AG04450 (cell line): ENCODE measurements around the gene C1QTNF8. TPM values are rescaled to one million over a fixed set of nuclear protein-coding genes. Genes with fewer than 3 reads are reported as not detected.

Source experiments
- CTCF ChIA-PET: fragments of 300-600, 350-600 bp; formaldehyde crosslinking; extraction: SDS; loops from one replicate; lab custom pipeline; 2022; ENCODE audit warnings: antibody characterized with exemption, inconsistent platforms; lab: Charles Lee
- POLR2A ChIA-PET: fragments of 350-600 bp; formaldehyde crosslinking; extraction: SDS; loops from one replicate; lab custom pipeline; 2021; ENCODE audit warnings: antibody characterized with exemption, inconsistent platforms; lab: Yijun Ruan, JAX
- DNase-seq: peaks from one replicate; pipeline ENCODE4 v3.0.0-alpha.2; 2011; ENCODE audit warnings: low read depth, low spot score
- H3K27ac ChIP-seq: one replicate; pipeline ENCODE4 v1.5.1; 2012; ENCODE audit warnings: low read depth, low read length, control low read depth
- H3K27me3 ChIP-seq: one replicate; pipeline ENCODE4 v1.6.0; 2012; ENCODE audit warnings: low read length; ENCODE audit not compliant: control insufficient read depth, insufficient read depth
- H3K4me3 ChIP-seq: 2 replicates; pipeline ENCODE4 v1.5.1; 2011; ENCODE audit warnings: mild to moderate bottlenecking, low read depth, low read length, control low read depth
- H3K9me3 ChIP-seq: 2 replicates; pipeline ENCODE4 v1.5.1; 2012; ENCODE audit warnings: low read length; ENCODE audit not compliant: control insufficient read depth, insufficient read depth
- polyA plus RNA-seq: library from polyadenylated mRNA; depleted of rRNA; stranded (reverse); fragments of >200 nt; gene quantifications from 2 replicates; pipeline ENCODE4 v1.2.3, GENCODE V29; 2011
- TF ChIP-seq, protein P1 (sequence below): IDR thresholded peaks from 2 replicates; pipeline ENCODE4 v1.5.1; 2011; ENCODE audit warnings: low read depth, low read length, control low read depth, inconsistent platforms

Gene C1QTNF8
- polyA plus RNA-seq, 1 experiment, result not detected

DNA sequence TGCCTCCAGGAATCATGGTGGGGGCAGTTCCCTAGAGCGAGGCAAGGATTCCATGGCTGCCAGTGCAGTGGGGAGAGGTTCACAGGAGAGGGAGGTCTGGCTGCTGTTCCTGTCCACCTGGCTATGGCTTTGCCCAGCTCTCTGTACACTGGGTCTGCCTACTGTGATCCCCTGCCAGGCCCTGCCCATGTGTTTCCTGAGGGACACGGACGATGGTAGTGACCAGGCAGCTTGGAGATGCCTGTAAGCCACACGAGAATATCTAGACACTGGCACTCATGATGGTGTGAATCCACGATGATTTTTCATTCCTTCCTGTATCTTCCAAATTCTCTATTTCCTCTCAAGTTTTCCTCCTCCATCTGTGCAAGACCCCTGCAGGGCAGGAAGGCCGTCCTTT is 11.1 kb downstream of the C1QTNF8 start:
- TF ChIP-seq, protein P1, sequence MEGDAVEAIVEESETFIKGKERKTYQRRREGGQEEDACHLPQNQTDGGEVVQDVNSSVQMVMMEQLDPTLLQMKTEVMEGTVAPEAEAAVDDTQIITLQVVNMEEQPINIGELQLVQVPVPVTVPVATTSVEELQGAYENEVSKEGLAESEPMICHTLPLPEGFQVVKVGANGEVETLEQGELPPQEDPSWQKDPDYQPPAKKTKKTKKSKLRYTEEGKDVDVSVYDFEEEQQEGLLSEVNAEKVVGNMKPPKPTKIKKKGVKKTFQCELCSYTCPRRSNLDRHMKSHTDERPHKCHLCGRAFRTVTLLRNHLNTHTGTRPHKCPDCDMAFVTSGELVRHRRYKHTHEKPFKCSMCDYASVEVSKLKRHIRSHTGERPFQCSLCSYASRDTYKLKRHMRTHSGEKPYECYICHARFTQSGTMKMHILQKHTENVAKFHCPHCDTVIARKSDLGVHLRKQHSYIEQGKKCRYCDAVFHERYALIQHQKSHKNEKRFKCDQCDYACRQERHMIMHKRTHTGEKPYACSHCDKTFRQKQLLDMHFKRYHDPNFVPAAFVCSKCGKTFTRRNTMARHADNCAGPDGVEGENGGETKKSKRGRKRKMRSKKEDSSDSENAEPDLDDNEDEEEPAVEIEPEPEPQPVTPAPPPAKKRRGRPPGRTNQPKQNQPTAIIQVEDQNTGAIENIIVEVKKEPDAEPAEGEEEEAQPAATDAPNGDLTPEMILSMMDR, result no peak
- DNase-seq, result no peak
- Histone ChIP-seq H3K27me3 (peaks cover 18% of the 10 kb centered on the region), H3K27ac (no peak overlapping the region), H3K9me3 (peaks cover 43% of the 10 kb centered on the region), H3K4me3 (no peak overlapping the region)
- POLR2A ChIA-PET, result no interaction called here
- CTCF ChIA-PET, result no interaction called here

DNA sequence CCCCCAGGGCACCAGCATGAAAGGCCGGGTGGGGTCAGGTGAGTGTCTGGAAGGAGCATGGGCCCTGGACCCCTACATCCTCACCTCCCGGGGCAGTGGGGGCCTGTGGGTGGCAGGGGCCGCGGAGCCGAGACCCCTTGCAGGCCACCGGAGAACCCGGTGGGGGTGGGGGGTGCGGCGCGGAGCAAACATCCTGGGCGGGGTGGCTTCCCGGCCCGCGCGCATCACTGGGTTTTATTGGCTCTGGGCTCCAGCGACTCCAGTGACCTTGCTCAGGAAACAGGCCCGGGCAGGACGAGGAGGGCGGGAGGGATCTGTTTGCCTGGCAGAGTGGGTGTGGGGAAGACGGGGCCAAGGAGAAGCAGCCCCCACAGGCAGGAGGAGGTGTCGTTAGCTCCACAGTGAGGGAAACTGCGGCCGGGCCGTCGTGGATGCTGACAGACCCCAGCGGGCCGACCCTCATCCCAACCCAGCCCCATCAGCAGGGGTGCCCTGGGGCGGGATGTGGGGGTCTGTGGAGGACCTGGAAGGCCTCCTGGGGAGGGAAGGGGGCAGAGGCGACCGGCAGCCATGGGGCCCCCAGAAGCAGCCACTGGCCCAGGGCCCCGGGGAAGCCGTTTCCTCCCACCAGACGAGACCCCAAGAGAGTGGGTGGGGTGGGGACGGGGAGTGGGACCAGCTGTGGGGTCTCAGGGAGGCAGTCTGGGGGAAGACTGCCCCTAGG is 12.9 kb downstream of the C1QTNF8 start:
- no peak overlapping the region for H3K4me3 ChIP-seq
- no peak for DNase-seq
- POLR2A ChIA-PET, result no interaction called here
- CTCF ChIA-PET, result no interaction called here
- H3K27me3 ChIP-seq, result peaks cover 15% of the 10 kb centered on the region
- no peak overlapping the region for H3K27ac ChIP-seq
- TF ChIP-seq, protein P1, result no peak
- H3K9me3 ChIP-seq, result peaks cover 47% of the 10 kb centered on the region

DNA sequence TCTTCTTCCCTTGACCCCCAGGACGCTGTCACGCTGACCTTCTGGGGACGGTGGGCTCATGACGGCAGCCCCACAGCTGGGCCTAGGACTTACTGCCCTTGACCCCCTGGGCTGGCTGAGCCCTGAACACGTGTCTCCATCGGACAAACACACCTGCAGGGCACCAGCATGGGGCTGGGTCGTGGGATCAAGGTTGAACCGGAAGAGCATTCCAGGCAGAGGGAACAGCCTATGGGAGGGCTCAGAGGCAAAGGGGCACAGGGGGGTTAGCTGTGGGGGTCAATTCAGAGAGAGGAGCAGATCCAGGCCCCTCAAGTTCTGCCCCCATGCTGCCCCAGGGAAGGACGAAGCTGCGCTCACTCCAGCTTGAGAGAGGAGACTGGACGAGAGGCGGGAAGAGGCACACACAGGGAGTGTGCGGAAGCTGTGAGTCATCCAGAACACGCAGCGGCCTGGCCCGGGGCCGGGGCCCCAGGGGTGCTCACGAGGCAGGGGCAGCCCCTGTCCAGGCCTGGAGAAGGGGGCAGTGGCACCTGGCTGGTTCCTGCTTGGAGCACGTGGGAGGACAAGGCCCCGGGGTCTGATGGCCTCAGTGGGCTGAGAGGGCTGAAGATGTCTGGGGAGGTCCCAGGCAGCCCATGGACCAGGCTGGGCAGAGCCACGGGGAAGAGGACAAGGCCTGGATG is 13.6 kb downstream of the C1QTNF8 start:
- Histone ChIP-seq H3K27me3 (peaks cover 11% of the 10 kb centered on the region), H3K9me3 (peaks cover 47% of the 10 kb centered on the region), H3K4me3 (no peak overlapping the region), H3K27ac (no peak overlapping the region)
- ChIA-PET POLR2A (no interaction called here), CTCF (no interaction called here)
- TF ChIP-seq, protein P1, result no peak
- DNase-seq, result no peak

DNA sequence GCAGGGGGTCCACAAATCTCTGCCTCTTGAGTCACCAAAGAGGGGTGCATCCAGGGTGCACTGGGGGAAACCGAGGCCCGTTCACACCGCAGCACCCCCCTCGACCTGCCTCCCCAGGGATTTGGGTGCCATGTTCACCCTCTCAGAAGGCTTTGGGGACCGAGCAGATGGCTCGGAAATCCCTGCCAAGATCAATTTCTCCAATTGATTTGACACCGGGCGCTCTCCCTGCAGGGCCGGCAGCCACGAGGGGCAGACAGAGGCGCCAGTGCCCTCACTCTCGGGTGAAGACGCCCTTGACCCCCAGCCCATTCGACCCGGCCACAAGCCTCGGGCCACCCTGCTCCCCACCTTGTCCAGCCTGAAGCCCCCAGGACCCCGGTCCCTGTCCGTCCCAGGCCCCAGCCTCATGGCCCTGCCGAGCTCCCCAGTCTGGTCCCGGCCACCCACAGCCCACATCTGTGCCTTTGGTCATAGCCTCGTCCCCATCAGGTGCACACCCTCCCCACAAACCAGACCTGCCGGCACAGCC is 14.2 kb downstream of the C1QTNF8 start:
- Histone ChIP-seq H3K9me3 (peaks cover 47% of the 10 kb centered on the region), H3K4me3 (no peak overlapping the region), H3K27me3 (peaks cover 14% of the 10 kb centered on the region), H3K27ac (no peak overlapping the region)
- TF ChIP-seq, protein P1, result no peak
- ChIA-PET CTCF (no interaction called here), POLR2A (no interaction called here)
- DNase-seq, result no peak
